NCI-H146 treated with DMSO at 0.1 percent for 48 hours (cell line): ENCODE results near the gene ZNF513.
"Not testable (repeated sequence)": the region's sequence is repeated elsewhere in the genome, so short reads cannot be mapped to it uniquely, and the experiment has no call there.

Experiments
- DNase-seq: peaks from one replicate; lab custom pipeline; 2025; ENCODE audit not compliant: unreplicated experiment; lab: John Stamatoyannopoulos, UW

ZNF513 gene

GRCh38 chr2:27380626-27381545, at the start of gene ZNF513:
ZNF513 (minus strand) TSS chr2:27380734; CDS start chr2:27380526, 208 bp downstream.
- DNase-seq, result peak; percentile 70

GRCh38 chr2:27428978-27429541, 48.5 kb upstream of the ZNF513 start:
- DNase-seq, result peak; percentile 50

- peak; percentile 81 for DNase-seq
Measured at GRCh38 chr2:27428213-27428977, 47.9 kb upstream of the ZNF513 start, which contains the start of gene NRBP1. NRBP1 (plus strand) TSS chr2:27428631; CDS start chr2:27433274, 4,643 bp downstream.

GRCh38 chr2:27427863-27428212, 47.3 kb upstream of the ZNF513 start:
- DNase-seq, result no peak

GRCh38 chr2:27425039-27425438, 44.5 kb upstream of the ZNF513 start:
- DNase-seq, result not testable (repeated sequence)

- DNase-seq, result no peak
Measured at GRCh38 chr2:27422958-27423357, 42.4 kb upstream of the ZNF513 start.

GRCh38 chr2:27421660-27422250, 41.2 kb upstream of the ZNF513 start:
- DNase-seq, result no peak

- DNase-seq, result no peak
Measured at GRCh38 chr2:27420996-27421395, 40.5 kb upstream of the ZNF513 start.

- no peak for DNase-seq
Measured at GRCh38 chr2:27416151-27416550, 35.6 kb upstream of the ZNF513 start.

- no peak for DNase-seq
Measured at GRCh38 chr2:27412419-27413152, 32.1 kb upstream of the ZNF513 start.

- peak; percentile 93 for DNase-seq
Measured at GRCh38 chr2:27409321-27410073, 29.0 kb upstream of the ZNF513 start, which contains the start of gene PPM1G. PPM1G (minus strand) TSS chr2:27409591; CDS start chr2:27409422, 169 bp downstream.

- no peak for DNase-seq
Measured at GRCh38 chr2:27408601-27409320, 28.2 kb upstream of the ZNF513 start.

GRCh38 chr2:27407798-27408491, 27.4 kb upstream of the ZNF513 start:
- DNase-seq, result peak; percentile 44

- no peak for DNase-seq
Measured at GRCh38 chr2:27400348-27401135, 20.0 kb upstream of the ZNF513 start.

GRCh38 chr2:27398962-27399361, 18.4 kb upstream of the ZNF513 start:
- DNase-seq, result no peak

GRCh38 chr2:27393225-27393624, 12.7 kb upstream of the ZNF513 start:
- DNase-seq, result no peak

- DNase-seq, result no peak
Measured at GRCh38 chr2:27390822-27391679, 10.5 kb upstream of the ZNF513 start.
